ENCODE results near the gene PTPRU.

PTPRU gene

DNA sequence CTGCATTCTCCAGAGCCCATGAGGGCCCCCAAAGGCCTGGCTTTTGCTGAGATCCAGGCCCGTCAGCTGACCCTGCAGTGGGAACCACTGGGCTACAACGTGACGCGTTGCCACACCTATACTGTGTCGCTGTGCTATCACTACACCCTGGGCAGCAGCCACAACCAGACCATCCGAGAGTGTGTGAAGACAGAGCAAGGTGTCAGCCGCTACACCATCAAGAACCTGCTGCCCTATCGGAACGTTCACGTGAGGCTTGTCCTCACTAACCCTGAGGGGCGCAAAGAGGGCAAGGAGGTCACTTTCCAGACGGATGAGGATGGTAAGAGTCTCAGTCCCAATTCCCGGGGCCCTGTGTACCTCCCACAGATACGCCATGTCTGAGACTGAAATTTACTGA, 39.1 kb downstream of the PTPRU start:
- Histone ChIP-seq H3K79me2 (ENCODE audit: insufficient read depth, low read length) (no peaks in the 10 kb centered on the region), H3K9ac (ENCODE audit: low read length) (no peak overlapping the region), H3K9me2 (replicated peaks; ENCODE audit: insufficient read depth, low read length) (no peaks in the 10 kb centered on the region), H2AFZ (ENCODE audit: low read depth, low read length, severe bottlenecking) (no peak overlapping the region), H3K27me3 (ENCODE audit: low read length) (no peaks in the 10 kb centered on the region), H3K4me2 (ENCODE audit: low read depth, low read length, poor library complexity, severe bottlenecking) (no peak overlapping the region), H4K20me1 (ENCODE audit: low read depth, low read length) (no peaks in the 10 kb centered on the region), H3K4me3 (ENCODE audit: insufficient read depth, low read length, poor library complexity, severe bottlenecking) (no peak overlapping the region), H3K9me3 (ENCODE audit: insufficient read depth, low read length) (no peaks in the 10 kb centered on the region), H3K36me3 (ENCODE audit: low read length) (no peaks in the 10 kb centered on the region), H3K27ac (ENCODE audit: low read depth, low read length) (no peak overlapping the region), H3F3A (ENCODE audit: insufficient read depth) (no peaks in the 10 kb centered on the region)
- TF ChIP-seq EZH2phosphoT487 (conservative IDR thresholded peaks at IDR 0.05; ENCODE audit: low read length): no peak
- TF ChIP-seq, protein P1, sequence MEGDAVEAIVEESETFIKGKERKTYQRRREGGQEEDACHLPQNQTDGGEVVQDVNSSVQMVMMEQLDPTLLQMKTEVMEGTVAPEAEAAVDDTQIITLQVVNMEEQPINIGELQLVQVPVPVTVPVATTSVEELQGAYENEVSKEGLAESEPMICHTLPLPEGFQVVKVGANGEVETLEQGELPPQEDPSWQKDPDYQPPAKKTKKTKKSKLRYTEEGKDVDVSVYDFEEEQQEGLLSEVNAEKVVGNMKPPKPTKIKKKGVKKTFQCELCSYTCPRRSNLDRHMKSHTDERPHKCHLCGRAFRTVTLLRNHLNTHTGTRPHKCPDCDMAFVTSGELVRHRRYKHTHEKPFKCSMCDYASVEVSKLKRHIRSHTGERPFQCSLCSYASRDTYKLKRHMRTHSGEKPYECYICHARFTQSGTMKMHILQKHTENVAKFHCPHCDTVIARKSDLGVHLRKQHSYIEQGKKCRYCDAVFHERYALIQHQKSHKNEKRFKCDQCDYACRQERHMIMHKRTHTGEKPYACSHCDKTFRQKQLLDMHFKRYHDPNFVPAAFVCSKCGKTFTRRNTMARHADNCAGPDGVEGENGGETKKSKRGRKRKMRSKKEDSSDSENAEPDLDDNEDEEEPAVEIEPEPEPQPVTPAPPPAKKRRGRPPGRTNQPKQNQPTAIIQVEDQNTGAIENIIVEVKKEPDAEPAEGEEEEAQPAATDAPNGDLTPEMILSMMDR (IDR thresholded peaks at IDR 0.05; ENCODE audit: insufficient read depth, low read length, poor library complexity, severe bottlenecking): no peak

DNA sequence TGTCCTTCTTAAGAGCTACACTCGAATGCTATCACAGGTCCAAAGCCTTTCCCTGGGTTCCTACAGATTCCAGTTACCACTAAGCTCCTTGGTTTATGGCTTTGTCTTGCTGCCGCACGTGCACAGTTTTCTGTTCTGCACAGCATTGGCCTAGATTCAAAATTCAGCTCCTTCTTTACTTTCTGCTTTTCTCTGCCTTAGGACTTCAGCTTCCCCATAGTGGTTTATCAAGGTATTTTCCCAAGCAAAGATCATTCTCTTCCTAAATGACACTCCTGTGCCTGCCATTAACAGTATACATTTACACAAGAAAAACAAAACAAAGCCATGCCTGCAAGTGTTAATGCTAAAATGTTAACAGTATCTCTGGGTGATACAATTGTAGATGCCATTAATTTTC, 41.8 kb downstream of the PTPRU start:
- Histone ChIP-seq H3F3A (ENCODE audit: insufficient read depth) (no peaks in the 10 kb centered on the region), H4K20me1 (ENCODE audit: low read depth, low read length) (no peaks in the 10 kb centered on the region), H3K27me3 (ENCODE audit: low read length) (no peaks in the 10 kb centered on the region), H3K4me3 (ENCODE audit: insufficient read depth, low read length, poor library complexity, severe bottlenecking) (no peak overlapping the region), H3K27ac (ENCODE audit: low read depth, low read length) (no peak overlapping the region), H3K9me3 (ENCODE audit: insufficient read depth, low read length) (no peaks in the 10 kb centered on the region), H2AFZ (ENCODE audit: low read depth, low read length, severe bottlenecking) (no peak overlapping the region), H3K36me3 (ENCODE audit: low read length) (no peaks in the 10 kb centered on the region), H3K9ac (ENCODE audit: low read length) (no peak overlapping the region), H3K4me2 (ENCODE audit: low read depth, low read length, poor library complexity, severe bottlenecking) (no peak overlapping the region), H3K79me2 (ENCODE audit: insufficient read depth, low read length) (no peaks in the 10 kb centered on the region), H3K9me2 (replicated peaks; ENCODE audit: insufficient read depth, low read length) (no peaks in the 10 kb centered on the region)
- TF ChIP-seq, protein P1 (IDR thresholded peaks at IDR 0.05; ENCODE audit: insufficient read depth, low read length, poor library complexity, severe bottlenecking): no peak
- TF ChIP-seq EZH2phosphoT487 (conservative IDR thresholded peaks at IDR 0.05; ENCODE audit: low read length): no peak

DNA sequence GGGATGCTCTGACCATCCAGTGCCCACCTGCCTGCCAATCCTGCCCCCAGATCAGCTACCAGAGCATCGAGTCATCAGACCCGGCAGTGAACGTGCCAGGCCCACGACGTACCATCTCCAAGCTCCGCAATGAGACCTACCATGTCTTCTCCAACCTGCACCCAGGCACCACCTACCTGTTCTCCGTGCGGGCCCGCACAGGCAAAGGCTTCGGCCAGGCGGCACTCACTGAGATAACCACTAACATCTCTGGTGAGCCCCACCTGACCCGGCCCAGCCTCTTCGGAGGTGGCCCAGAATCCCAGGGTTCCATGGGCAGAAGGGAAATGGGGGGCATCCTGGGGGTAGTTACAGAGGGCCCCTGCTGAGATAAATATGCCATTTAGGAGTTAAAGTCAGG, 43.1 kb downstream of the PTPRU start:
- H3K9me2 ChIP-seq (replicated peaks; ENCODE audit: insufficient read depth, low read length): no peaks in the 10 kb centered on the region
- no peaks in the 10 kb centered on the region for H3F3A ChIP-seq (ENCODE audit: insufficient read depth)
- no peak overlapping the region for H3K4me2 ChIP-seq (ENCODE audit: low read depth, low read length, poor library complexity, severe bottlenecking)
- H3K36me3 ChIP-seq (ENCODE audit: low read length): no peaks in the 10 kb centered on the region
- no peaks in the 10 kb centered on the region for H3K9me3 ChIP-seq (ENCODE audit: insufficient read depth, low read length)
- H4K20me1 ChIP-seq (ENCODE audit: low read depth, low read length): no peaks in the 10 kb centered on the region
- no peak overlapping the region for H3K9ac ChIP-seq (ENCODE audit: low read length)
- H3K27ac ChIP-seq (ENCODE audit: low read depth, low read length): no peak overlapping the region
- no peak overlapping the region for H2AFZ ChIP-seq (ENCODE audit: low read depth, low read length, severe bottlenecking)
- no peaks in the 10 kb centered on the region for H3K27me3 ChIP-seq (ENCODE audit: low read length)
- no peak overlapping the region for H3K4me3 ChIP-seq (ENCODE audit: insufficient read depth, low read length, poor library complexity, severe bottlenecking)
- H3K79me2 ChIP-seq (ENCODE audit: insufficient read depth, low read length): no peaks in the 10 kb centered on the region
- TF ChIP-seq, protein P1 (IDR thresholded peaks at IDR 0.05; ENCODE audit: insufficient read depth, low read length, poor library complexity, severe bottlenecking): no peak
- TF ChIP-seq EZH2phosphoT487 (conservative IDR thresholded peaks at IDR 0.05; ENCODE audit: low read length): no peak
